ENCODE results near the gene SNCA.

GRCh38 chr4:89807441-89808140 is 29.4 kb downstream of the SNCA start:
- TF ChIP-seq ZFP30 (CRISPR knock-in tag; IDR thresholded peaks at IDR 0.05) = no peak
- no peak for TF ChIP-seq PPARA (CRISPR knock-in tag; IDR thresholded peaks at IDR 0.05; ENCODE audit: borderline replicate concordance)
- TF ChIP-seq CSDC2 (CRISPR knock-in tag; IDR thresholded peaks at IDR 0.05) = no peak
- no peak for TF ChIP-seq GLIS3 (CRISPR knock-in tag; IDR thresholded peaks at IDR 0.05)
- no peak for TF ChIP-seq ZNF70 (CRISPR knock-in tag; IDR thresholded peaks at IDR 0.05)
- TF ChIP-seq, protein P1, sequence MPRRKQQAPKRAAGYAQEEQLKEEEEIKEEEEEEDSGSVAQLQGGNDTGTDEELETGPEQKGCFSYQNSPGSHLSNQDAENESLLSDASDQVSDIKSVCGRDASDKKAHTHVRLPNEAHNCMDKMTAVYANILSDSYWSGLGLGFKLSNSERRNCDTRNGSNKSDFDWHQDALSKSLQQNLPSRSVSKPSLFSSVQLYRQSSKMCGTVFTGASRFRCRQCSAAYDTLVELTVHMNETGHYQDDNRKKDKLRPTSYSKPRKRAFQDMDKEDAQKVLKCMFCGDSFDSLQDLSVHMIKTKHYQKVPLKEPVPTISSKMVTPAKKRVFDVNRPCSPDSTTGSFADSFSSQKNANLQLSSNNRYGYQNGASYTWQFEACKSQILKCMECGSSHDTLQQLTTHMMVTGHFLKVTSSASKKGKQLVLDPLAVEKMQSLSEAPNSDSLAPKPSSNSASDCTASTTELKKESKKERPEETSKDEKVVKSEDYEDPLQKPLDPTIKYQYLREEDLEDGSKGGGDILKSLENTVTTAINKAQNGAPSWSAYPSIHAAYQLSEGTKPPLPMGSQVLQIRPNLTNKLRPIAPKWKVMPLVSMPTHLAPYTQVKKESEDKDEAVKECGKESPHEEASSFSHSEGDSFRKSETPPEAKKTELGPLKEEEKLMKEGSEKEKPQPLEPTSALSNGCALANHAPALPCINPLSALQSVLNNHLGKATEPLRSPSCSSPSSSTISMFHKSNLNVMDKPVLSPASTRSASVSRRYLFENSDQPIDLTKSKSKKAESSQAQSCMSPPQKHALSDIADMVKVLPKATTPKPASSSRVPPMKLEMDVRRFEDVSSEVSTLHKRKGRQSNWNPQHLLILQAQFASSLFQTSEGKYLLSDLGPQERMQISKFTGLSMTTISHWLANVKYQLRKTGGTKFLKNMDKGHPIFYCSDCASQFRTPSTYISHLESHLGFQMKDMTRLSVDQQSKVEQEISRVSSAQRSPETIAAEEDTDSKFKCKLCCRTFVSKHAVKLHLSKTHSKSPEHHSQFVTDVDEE (CRISPR knock-in tag; IDR thresholded peaks at IDR 0.05) = no peak

Measured in SK-N-SH treated with all-trans-retinoic acid at 6 μM for 48 hours (cell line).